Activated effector memory CD4-positive, alpha-beta T cell treated with anti-CD3 and anti-CD28 coated beads, Interleukin-2, amount 50 U/mL, for 16 hours (primary cell): ENCODE results near the gene PRDX6.
"Not testable (repeated sequence)": the region's sequence is repeated elsewhere in the genome, so short reads cannot be mapped to it uniquely, and the experiment has no call there.

Experiments
- DNase-seq: peaks from one replicate; pipeline ENCODE4 v3.0.0-alpha.2; 2020

Gene PRDX6

DNA sequence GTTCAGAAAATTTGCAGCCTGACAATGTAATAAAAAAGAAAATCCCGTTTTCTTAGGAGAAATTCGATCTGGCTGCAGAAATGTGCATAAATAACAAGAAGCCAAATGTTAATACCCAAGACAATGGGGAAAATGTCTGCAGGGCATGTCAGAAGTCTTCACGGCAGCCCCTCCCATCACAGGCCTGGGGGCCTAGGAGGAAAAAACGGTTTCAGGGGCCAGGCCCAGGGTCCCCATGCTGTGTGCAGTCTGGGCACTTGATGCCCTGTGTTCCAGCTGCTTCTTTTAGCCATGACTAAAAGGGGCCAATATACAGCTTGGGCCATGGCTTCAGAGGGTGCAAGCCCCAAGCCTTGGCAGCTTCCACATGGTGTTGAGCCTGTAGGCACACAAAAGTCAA, 6.5 kb upstream of the PRDX6 start:
- no peak for DNase-seq

DNA sequence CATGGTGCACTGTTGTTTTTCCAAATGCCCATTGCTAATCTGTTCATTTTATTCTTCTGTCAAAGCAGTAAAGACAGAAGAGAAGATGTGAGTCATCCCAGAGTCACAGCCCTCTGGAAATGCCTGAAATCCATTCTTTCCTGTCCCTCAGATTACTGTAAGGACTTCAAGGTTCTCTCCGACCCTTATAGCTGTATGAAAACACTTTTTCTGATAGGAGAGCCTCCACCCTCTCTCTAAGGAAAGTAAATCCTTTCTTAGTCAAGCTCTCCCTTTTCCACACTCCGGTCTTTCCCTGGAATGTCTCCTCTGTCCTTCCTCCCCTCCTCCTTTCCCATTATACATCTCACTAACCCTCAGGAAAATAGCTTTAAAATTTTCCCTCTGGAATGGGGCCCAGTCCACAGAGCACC, 3.5 kb upstream of the PRDX6 start:
- DNase-seq = no peak

DNA sequence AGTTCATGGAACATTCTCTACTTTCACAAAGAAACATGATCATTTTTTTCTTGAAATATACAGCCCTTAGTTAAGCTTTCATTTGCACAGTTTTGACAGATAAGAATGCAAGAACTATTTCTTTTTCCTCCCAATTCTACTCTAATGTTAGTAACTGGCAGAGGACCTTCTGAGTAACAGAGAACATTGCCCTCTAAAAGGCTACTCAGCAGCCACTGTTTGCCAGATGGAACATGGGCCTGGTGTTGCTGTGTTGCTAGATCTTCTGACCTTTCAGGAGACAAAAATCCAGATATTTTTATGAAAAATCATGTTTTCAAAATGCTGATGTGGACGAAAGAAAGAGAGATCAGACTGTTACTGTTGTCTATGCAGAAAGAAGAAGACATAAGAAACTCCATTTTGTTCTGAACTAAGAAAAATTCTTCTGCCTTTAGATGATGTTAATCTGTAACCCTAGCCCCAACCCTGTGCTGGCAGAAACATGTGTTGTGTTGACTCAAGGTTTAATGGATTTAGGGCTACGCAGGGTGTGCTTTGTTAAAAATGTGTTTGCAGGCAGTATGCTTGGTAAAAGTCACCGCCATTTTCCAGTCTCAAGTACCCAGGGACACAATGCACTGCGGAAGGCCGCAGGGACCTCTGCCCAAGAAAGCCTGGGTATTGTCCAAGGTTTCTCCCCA, 2.9 kb upstream of the PRDX6 start:
- DNase-seq = no peak

GRCh38 chr1:173474780-173475421, 2.2 kb upstream of the PRDX6 start:
- not testable (repeated sequence) for DNase-seq

GRCh38 chr1:173475564-173476196, 1.5 kb upstream of the PRDX6 start:
- DNase-seq = no peak

DNA sequence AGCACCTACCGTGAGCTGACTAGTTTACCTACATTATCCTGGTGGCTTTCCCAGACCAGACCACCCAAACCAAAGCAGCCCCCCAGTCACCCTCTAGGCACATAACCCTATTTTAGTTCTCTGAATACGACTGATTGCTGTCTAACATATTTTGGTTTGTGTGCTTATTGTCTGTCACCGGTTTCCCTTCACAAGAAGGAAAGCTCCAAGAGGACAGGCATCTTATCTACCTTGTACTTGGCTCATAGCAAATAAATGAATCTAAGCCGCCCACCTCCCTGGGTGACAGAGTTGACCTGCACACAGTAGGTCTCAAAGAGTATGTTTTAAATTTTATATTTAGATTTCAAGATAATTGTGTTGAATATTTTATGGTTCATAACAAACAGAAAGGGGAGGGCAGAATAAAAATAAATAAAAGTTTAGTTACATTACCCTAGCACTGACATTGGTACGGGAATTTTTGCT, 904 bp upstream of the PRDX6 start:
- DNase-seq = no peak

DNA sequence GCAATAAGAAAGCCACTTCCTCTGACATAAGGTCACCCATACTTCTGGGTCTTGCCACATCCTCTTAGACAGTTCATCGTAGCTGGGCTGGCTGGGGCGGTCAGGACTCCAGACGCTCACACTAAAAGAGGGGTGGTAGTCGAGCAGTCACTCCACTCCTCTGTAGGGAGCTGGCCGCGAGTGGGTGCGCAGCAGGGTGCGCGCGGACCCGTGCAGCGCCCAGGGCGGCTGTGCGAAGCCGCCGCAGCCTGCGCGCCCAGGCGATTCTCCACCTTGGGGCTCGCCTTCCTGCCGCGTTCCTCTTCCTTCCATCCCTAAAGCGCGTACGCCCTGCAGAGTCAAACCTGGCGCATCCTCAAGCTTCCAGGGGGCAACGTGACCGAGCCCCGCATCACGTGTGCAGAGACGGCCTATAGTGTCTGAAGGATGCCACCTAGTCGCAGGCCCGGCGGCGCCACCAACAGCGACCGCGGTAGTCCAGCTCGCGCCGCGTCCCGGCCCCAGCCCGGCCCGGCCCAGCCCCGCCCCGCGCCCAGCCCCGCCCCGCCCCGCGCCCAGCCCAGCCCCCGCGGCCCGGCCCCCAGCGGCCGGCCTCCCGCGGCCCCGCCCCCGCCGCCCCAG, 360 bp upstream of the PRDX6 start:
- peak; percentile 93 for DNase-seq

DNA sequence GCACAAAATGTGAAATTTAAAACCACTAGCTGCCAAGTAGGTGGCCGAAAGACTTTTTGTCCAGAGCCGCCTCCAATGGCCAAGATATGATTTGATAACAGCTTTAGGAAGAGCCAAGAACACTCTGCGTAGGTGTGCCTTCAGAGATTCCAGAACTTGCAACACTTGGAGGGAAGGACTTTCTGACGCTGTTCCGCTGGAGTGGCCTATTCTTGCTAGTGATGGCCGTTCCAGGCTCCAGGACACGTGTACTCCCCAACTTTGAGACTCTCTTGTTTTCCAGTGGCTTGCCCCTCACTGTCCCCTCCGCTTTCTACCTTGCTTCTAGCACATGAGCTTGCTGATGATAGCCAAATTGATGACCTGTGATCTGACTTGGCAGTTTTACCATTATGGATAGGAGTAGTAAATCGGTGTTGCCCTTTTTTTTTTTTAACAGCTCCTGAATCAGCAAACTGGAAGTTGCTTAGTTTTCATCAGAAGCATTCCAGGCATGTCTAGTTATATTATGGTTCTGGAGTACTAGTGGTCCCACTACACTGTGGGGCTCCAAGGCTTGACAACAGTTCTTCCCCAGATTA, 1.0 kb downstream of the PRDX6 start:
- no peak for DNase-seq

GRCh38 chr1:173479649-173480048, 2.5 kb downstream of the PRDX6 start:
- DNase-seq = no peak

DNA sequence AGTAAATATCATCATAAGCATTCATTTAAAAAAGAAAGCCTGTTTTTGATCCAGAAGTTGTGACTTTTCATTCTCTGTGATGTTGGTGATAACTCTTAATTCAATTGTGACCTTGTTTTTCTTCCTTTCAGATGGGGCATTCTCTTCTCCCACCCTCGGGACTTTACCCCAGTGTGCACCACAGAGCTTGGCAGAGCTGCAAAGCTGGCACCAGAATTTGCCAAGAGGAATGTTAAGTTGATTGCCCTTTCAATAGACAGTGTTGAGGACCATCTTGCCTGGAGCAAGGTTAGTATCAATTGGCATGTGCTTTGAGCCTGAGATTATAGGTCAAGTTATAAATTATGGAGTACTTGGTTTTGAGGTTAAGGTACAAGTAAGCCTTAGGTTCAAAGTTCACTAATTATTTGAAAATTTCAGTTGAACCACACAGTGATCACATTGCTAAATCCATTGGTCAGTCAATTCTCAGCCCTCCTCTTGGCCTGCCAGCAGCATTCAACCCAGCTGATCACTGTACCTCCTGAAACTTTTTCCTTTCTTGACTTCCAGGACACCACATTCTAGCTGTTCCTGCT, 4.1 kb downstream of the PRDX6 start:
- no peak for DNase-seq

GRCh38 chr1:173482683-173483082, 5.5 kb downstream of the PRDX6 start:
- DNase-seq = no peak

DNA sequence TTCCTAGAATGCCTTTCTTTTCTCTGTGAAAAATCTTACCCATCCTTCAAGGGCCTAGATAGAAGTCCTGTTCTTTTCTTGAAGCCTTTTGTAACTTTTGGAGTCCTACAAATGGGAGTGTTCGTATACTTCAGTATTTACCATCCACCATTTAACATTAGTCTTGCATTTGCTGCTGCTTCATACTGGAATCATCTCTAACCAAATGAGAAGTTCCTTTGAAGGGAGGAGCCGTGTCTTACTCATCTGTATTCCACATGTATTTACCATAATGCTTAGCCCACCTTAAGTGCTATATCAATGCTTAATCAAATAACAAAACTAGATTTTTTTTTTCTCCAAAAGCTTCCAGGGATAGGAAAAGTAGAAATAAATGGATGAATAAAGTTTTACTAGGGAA, 7.1 kb downstream of the PRDX6 start:
- no peak for DNase-seq

- DNase-seq = no peak
These were observed 8.3 kb downstream of the PRDX6 start for GRCh38 chr1:173485401-173485800.

DNA sequence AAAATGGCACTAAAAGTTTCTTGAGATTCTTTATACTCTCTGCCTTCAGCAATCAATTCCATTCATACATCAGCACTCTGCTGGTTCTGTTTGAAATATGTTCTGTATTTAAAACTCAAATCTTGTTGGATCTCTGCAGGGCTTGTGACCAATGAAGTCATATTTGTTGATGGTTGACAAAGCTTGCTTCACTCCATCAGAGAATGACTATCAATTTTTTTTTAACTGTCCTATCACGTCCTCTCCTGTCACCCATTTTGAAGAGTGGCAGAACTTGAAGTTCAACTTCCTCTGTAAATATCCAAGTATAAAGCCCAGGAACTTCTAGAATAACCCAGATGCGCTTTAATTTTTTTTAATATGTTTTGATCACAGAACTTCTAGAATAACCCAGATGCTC, 10.9 kb downstream of the PRDX6 start:
- DNase-seq = no peak

GRCh38 chr1:173489149-173489600, 12.0 kb downstream of the PRDX6 start:
- DNase-seq = no peak

DNA sequence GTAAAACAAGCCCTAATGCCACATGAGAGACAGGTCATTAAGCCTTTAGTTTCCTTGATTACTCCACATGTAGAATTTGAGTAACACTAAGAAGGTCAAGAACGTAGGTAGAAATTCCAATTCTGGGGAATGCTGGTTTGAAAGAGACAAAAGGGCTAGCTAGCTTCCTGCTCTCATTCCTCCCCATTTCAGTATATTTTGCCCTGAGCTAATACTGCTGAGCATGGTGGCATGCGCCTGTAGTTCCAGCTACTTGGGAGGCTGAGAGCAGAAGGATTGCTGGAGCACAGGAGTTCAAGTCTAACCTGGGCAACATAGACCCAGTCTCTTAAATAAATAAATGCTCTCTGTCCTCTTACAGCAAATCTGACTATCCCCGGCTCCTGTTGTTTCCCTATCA, 12.8 kb downstream of the PRDX6 start:
- no peak for DNase-seq

DNA sequence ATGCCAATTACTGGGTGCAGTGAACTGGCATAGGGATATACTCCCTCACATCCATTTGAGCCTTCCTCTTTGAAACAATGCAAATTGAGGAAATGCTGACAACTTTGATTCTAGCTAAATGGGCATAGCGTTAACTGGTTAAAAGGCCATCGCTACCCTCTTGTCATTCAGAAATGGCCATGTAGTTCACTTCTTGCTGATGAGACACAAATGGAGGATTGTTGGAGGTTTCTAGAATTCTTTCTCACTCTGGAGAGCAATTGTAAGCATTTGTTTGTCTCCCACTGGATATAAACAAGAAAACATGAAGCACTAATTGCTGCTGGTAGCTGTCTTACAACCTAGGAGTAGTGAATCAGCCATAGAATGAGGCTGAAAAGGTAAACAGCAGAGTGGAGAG, 14.4 kb downstream of the PRDX6 start:
- no peak for DNase-seq

DNA sequence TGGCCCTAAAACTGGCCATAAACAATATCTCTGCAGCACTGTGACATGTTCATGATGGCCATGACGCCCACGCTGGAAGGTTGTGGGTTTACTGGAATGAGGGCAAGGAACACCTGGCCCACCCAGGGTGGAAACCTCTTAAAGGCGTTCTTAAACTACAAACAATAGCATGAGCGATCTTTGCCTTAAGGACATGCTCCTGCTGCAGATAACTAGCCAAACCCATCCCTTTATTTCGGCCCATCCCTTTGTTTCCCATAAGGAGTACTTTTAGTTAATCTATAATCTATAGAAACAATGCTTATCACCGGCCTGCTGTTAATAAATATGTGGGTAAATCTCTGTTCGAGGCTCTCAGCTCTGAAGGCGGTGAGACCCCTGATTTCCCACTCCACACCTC, 16.0 kb downstream of the PRDX6 start:
- not testable (repeated sequence) for DNase-seq

DNA sequence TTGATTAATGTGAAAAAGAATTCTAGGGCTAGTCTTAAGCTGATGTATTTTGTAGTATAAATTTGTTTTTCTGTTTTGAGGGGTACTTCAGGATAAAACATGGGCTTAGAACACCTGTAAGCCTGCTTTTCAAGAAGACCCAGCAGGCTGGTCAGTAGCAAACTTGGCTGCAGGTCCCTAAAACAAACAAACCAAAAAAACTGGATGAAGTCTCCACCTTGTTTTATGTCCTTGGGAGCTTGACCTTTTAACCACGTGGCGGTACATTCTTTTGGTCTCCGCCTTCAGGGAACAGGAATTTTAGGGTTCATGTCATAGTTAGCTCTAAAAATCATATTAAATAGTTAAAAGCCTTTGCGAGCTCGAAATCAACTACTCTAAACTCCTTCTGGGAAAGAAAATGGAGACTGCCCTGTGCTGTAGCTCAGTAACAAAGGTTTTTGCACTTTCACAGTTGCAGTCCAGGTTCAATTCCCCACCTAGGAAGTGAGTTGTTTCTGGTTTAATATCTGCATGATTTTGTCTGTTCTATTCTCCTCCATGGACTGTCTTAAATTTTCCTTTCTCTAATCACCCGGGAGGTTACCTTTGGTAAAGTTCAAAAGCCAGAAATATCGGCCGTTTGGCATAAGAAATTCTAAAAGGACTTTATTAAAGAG, 18.6 kb downstream of the PRDX6 start:
- no peak for DNase-seq

DNA sequence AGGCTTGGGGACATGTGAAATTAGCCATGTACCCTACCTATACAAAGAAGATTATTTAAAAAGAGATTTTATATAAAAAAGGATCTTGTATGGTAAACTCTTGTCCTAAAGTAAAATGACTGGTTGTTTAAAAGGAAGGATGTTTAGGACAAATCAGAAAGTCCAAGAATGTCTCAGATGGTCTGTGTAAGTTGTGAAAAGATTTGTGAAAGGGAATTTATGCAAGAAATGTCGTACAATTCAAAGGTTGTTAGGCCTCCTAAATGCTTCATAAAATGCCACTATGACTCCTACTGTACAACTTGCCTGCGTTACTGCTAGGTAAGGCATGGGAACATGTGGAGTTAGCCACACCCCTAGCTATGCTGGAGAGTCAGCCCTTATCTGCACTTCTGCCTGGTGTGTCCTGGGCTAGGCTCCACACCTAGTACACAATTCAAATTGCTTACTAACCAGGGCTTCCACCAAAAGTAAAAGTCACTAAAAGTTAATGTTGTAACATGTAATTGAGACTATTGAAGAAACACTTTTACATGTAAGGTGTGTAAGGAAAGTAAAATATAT, 19.7 kb downstream of the PRDX6 start:
- no peak for DNase-seq

GRCh38 chr1:173499729-173500128, 22.6 kb downstream of the PRDX6 start:
- DNase-seq = no peak

DNA sequence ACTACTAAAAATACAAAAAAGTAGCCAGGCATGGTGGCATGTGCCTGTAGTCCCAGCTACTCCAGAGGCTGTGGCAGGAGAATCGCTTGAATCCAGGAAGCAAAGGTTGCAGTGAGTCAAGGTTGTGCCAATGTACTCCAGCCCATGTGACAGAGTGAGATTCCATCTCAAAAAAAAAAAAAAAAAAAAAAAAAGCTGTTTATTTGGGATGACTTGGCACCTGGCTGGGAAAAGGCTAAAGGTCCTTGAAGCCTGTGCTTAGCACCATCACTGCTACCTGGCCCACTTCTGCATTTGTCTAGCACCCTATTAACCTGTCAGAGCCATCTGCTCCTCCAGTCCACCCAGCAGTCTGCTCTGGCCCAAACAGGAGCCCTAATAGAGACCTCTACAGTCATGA, 25.0 kb downstream of the PRDX6 start:
- no peak for DNase-seq
